Thoracic aorta (tissue), 2 donors: ENCODE measurements around the gene CFAP57. TPM values are rescaled to one million over a fixed set of nuclear protein-coding genes. Genes with fewer than 3 reads are reported as not detected.

Source experiments
- ATAC-seq: fragments of 150-250 bp; one replicate; pipeline ENCODE4 v1.8.0; 2017; ENCODE audit warnings: low read depth; ENCODE audit not compliant: insufficient number of reproducible peaks, low FRiP score
- DNase-seq: peaks from one replicate; pipeline ENCODE4 v3.0.0-alpha.2; 2020; ENCODE audit warnings: low spot score
- H3K27ac ChIP-seq, 2 donors: fragments of 200-600 bp; sonication (generic); 1 replicate in 1 of 2; 2 replicates in 1 of 2; pipeline ENCODE4 v1.5.1; 2016; ENCODE audit warnings: mild to moderate bottlenecking in 2 of 2, moderate library complexity in 2 of 2
- H3K27me3 ChIP-seq: fragments of 200-600 bp; sonication (generic); replicated peaks from 2 replicates; pipeline ENCODE4 v1.6.0; 2016; ENCODE audit warnings: mild to moderate bottlenecking; ENCODE audit not compliant: insufficient read depth
- H3K36me3 ChIP-seq: fragments of 200-600 bp; sonication (generic); one replicate; pipeline ENCODE4 v1.5.1; 2016
- H3K4me1 ChIP-seq, 2 donors: fragments of 200-600 bp; sonication (generic); 1 replicate in 1 of 2; 2 replicates in 1 of 2; pipeline versions ENCODE4 v1.5.1 to v1.6.0; 2016; ENCODE audit warnings: low read depth in 2 of 2, mild to moderate bottlenecking in 1 of 2; ENCODE audit not compliant: control insufficient read depth in 1 of 2
- H3K4me3 ChIP-seq: fragments of 200-600 bp; sonication (generic); 2 replicates; pipeline ENCODE4 v1.5.1; 2016; ENCODE audit warnings: mild to moderate bottlenecking
- H3K9me3 ChIP-seq: fragments of 200-600 bp; sonication (generic); 2 replicates; pipeline ENCODE4 v1.5.1; 2016
- CTCF ChIP-seq: fragments of 200-600 bp; sonication (generic); IDR thresholded peaks from one replicate; pipeline ENCODE4 v1.5.1; 2019; ENCODE audit warnings: antibody characterized with exemption
- total RNA-seq, 2 donors: library from RNA; depleted of rRNA; stranded (reverse); fragments of >200 nt; gene quantifications; one replicate each; pipeline versions ENCODE4 v1.1.0 to v1.2.3, GENCODE V29; 2016

CFAP57 gene
- total RNA-seq, 2 donors from 2014 or later: 0.27 to 0.42 TPM

GRCh38 chr1:43277116-43277876 is 105.2 kb downstream of the CFAP57 start:
- Histone ChIP-seq H3K9me3 (no peaks in the 10 kb centered on the region), H3K4me3 (no peak overlapping the region), H3K4me1 (no peaks in the 10 kb centered on the region), H3K27me3 (no peaks in the 10 kb centered on the region), H3K36me3 (no peaks in the 10 kb centered on the region), H3K27ac (no peak overlapping the region)
- ATAC-seq (no peak), DNase-seq (no peak)
- no peak for TF ChIP-seq CTCF

GRCh38 chr1:43279161-43279560 is 107.0 kb downstream of the CFAP57 start:
- no peak for TF ChIP-seq CTCF
- Histone ChIP-seq H3K9me3 (no peaks in the 10 kb centered on the region), H3K4me1 (no peaks in the 10 kb centered on the region), H3K27ac (no peak overlapping the region), H3K36me3 (no peaks in the 10 kb centered on the region), H3K27me3 (no peaks in the 10 kb centered on the region), H3K4me3 (no peak overlapping the region)
- ATAC-seq (no peak), DNase-seq (no peak)

- DNase-seq (no peak), ATAC-seq (no peak)
- H3K27ac ChIP-seq: no peak overlapping the region
- no peak for TF ChIP-seq CTCF
- H3K9me3 ChIP-seq: no peaks in the 10 kb centered on the region
- no peaks in the 10 kb centered on the region for H3K4me1 ChIP-seq
- H3K36me3 ChIP-seq: no peaks in the 10 kb centered on the region
- H3K4me3 ChIP-seq: no peak overlapping the region
- no peaks in the 10 kb centered on the region for H3K27me3 ChIP-seq
These were observed 107.5 kb downstream of the CFAP57 start for GRCh38 chr1:43279666-43280065.

- H3K4me3 ChIP-seq: no peak overlapping the region
- no peaks in the 10 kb centered on the region for H3K27me3 ChIP-seq
- no peak for TF ChIP-seq CTCF
- no peak overlapping the region for H3K27ac ChIP-seq
- H3K36me3 ChIP-seq: no peaks in the 10 kb centered on the region
- H3K9me3 ChIP-seq: no peaks in the 10 kb centered on the region
- ATAC-seq (no peak), DNase-seq (no peak)
- no peaks in the 10 kb centered on the region for H3K4me1 ChIP-seq
These were observed 108.6 kb downstream of the CFAP57 start for GRCh38 chr1:43280692-43281091.

- DNase-seq: no peak
- Histone ChIP-seq H3K9me3 (no peaks in the 10 kb centered on the region), H3K27me3 (no peaks in the 10 kb centered on the region), H3K4me3 (no peak overlapping the region), H3K4me1 (no peaks in the 10 kb centered on the region), H3K27ac (no peak overlapping the region), H3K36me3 (no peaks in the 10 kb centered on the region)
- no peak for TF ChIP-seq CTCF
- ATAC-seq: no peak
These were observed 110.4 kb downstream of the CFAP57 start for GRCh38 chr1:43282220-43283195.
